ENCODE measurements around the gene ORAI3.

The ORAI3 gene

DNA sequence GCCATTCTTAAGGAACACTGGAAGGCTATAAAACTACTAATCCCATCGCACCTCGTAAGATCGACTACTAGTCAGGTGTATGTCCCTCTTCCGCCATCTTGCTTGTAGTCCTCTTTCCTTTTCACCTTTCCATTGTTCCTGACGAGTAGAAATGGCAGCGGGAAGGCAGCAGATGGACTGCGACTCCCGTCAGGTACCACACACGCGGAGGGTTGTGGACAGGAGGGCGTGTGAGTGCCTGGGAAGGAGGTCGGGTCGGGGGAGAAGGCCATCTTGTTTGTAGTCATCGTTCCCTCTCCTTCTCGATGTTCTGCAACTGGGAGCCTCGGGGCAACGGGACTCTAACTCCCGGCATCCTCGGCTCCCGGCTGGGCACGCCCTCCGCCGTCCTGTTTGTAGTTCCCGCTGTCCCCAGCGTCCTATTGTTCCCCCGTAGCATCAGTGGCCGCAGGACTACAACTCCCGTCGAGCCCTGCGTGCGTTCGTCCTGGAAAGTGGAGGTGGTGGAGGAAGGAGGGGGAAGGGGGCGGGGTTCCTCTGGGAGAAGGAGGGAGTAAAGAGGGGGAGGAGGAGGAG, 25.8 kb upstream of the ORAI3 start:
- Histone ChIP-seq H3K4me1 (peaks cover 74% of the 10 kb centered on the region), H3K9ac (peak overlapping the region; percentile 95), H3K27ac (peak overlapping the region; percentile 98), H3K27me3 (no peaks in the 10 kb centered on the region), H3K36me3 (peaks cover 16% of the 10 kb centered on the region), H3K4me3 (peak overlapping the region; percentile 95), H3K9me3 (no peaks in the 10 kb centered on the region), H3K4me2 (peak overlapping the region; percentile 62; the same call in 1 of the 2 replicates), H4K20me1 (peaks cover 30% of the 10 kb centered on the region)
- no peak for TF ChIP-seq Cebpa-rat (IDR thresholded peaks at IDR 0.05)

DNA sequence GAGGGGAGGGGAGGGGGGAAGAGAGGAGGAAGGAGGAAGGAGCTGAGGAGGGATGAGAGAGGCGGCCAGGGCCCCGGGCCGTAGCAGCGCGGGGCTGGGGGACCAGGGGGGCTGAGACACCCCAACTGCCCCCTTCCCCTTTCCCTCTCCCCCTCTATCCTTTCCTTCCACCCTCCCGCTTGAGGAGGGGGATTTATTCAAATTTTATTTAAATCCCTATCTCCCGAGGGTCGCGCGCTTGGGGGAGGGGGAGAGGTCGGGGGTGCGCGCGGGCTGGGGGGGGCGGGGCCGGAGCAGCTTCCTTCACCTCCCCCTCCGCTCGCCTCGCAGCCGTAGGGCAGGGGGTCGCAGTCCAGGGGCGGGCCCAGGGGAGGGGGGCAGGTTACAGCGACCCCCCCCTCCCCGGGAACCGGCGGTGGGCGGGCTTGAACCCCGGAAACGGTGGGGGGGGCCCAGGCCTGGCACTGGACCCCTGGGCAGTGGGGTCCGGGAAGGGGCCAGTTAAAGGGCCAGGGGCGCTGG, 25.3 kb upstream of the ORAI3 start, which contains the start of gene FBXL19:
Gene FBXL19, plus strand, starts transcription at position 19 of the 522 bp plus-strand sequence. CDS start 2,183 bp downstream, outside the sequence.
- peaks cover 21% of the 10 kb centered on the region for H3K36me3 ChIP-seq
- H3K9me3 ChIP-seq = no peaks in the 10 kb centered on the region
- H4K20me1 ChIP-seq = peaks cover 30% of the 10 kb centered on the region
- H3K4me3 ChIP-seq = peak within 1 kb of the TSS; percentile 95
- H3K9ac ChIP-seq = peak within 1 kb of the TSS; percentile 95
- H3K4me1 ChIP-seq = peaks cover 71% of the 10 kb centered on the region
- no peak for TF ChIP-seq Cebpa-rat (IDR thresholded peaks at IDR 0.05)
- H3K27me3 ChIP-seq = no peaks in the 10 kb centered on the region
- H3K4me2 ChIP-seq = peak within 1 kb of the TSS; percentile 99
- H3K27ac ChIP-seq = peak within 1 kb of the TSS; percentile 98

DNA sequence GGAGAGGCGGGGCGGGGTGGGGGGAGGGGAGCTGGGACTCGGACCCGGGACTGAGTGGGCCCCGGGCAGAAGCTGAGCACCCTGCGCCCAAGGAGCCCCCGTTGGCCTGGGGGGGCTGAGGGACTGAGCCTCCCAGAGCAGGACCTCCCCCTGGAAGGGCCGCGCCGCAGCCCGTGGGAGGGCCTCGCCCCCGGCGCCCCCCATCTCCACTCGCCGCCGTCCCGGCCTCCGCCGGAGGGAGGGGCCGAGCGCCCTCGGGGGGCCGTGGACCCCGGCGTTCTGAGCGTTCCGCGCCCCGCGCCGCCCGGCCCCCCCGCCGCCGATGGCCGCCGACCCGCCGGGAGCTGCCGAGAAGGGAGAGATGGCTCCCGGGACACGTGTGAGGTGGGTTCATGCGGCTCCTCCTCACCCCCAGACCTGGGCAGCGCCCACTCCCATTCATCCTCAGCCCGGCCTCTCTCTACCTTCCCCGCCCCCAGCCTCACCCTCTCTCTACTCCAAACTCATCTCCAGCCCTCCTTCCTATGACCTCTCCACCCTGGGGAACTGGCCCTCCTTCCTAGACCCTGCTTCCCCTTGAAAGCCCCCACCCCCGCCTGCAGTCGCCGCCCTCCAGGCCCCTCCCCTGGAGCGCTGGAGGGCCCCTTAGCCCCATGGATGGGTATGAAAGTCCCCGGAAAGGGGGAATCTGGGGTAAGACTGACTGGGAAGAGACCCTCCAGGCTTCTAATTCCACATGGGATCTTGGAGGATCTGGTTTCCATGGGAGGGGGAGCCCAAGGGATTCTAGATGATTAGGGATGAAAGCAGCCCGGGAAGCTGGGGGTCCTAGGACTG, 24.6 kb upstream of the ORAI3 start:
- Histone ChIP-seq H3K9me3 (no peaks in the 10 kb centered on the region), H3K4me1 (peaks cover 66% of the 10 kb centered on the region), H3K4me2 (peak overlapping the region; percentile 99), H3K4me3 (peak overlapping the region; percentile 95), H3K9ac (peak overlapping the region; percentile 95), H4K20me1 (peaks cover 30% of the 10 kb centered on the region), H3K36me3 (peaks cover 28% of the 10 kb centered on the region), H3K27me3 (no peaks in the 10 kb centered on the region), H3K27ac (peak overlapping the region; percentile 97)
- no peak for TF ChIP-seq Cebpa-rat (IDR thresholded peaks at IDR 0.05)

DNA sequence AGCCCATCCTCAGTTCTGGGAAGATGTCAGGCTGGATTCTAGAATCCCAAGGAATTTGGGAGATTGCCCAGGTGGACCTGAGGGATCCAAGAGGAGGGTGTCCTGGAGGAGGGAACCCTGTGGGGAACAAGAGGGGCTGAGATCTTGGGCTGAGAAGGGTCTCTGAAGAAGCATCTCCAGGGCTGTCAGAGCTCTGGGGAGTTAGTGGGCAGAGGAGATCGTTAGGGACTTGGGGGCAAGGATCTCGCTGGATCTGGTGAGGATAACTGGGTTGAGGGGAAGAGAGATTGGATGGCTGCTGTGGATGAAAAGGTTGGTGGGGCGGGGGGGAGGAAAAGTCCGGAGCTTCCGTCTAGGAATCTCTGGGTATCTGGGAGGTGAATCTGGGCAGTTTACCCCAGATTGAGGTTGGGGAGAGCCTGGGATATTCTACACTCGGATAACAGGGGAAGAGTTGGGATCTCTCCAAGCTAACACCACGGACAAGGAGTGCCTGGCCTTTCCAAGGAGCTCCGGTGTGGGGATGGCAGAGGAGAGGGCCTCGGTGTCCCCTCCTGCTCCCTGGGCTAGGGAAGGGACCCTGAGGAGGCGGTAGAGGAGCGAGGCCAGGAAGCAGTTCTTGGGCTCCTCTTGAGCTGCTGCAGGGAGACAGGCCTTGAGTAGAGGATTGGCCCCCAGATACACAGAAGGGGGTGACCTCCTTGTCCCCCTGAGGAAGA, 23.8 kb upstream of the ORAI3 start:
- H3K27ac ChIP-seq = peak overlapping the region; percentile 97

DNA sequence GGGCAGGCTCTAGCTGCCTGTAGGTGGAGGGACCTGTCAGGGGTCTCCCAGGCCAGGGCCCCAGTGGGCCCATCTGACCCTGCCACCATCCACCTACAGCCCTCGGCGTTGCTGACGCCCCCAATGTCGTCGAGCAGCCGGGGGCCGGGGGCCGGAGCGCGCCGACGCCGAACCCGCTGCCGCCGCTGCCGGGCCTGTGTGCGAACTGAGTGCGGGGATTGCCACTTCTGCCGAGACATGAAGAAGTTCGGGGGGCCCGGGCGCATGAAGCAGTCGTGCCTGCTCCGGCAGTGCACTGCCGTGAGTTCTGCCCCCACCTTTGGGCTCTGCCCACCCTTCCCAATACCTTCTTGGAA, 23.3 kb upstream of the ORAI3 start:
- Histone ChIP-seq H3K4me1 (peaks cover 52% of the 10 kb centered on the region), H3K9me3 (no peaks in the 10 kb centered on the region), H3K27ac (peak overlapping the region; percentile 97), H3K9ac (peak overlapping the region; percentile 95), H3K36me3 (peaks cover 41% of the 10 kb centered on the region), H3K4me3 (peak overlapping the region; percentile 95), H3K27me3 (no peaks in the 10 kb centered on the region), H4K20me1 (peaks cover 30% of the 10 kb centered on the region), H3K4me2 (peak overlapping the region; percentile 99)
- TF ChIP-seq Cebpa-rat (IDR thresholded peaks at IDR 0.05) = no peak

More for the DNA sequence above, 23.8 kb upstream of the ORAI3 start:
- H3K9ac ChIP-seq = peak overlapping the region; percentile 95
- peak overlapping the region; percentile 95 for H3K4me3 ChIP-seq
- no peaks in the 10 kb centered on the region for H3K27me3 ChIP-seq
- no peaks in the 10 kb centered on the region for H3K9me3 ChIP-seq
- H3K36me3 ChIP-seq = peaks cover 36% of the 10 kb centered on the region
- TF ChIP-seq Cebpa-rat (IDR thresholded peaks at IDR 0.05) = no peak
- peak overlapping the region; percentile 99 for H3K4me2 ChIP-seq
- H3K4me1 ChIP-seq = peaks cover 58% of the 10 kb centered on the region
- peaks cover 30% of the 10 kb centered on the region for H4K20me1 ChIP-seq

DNA sequence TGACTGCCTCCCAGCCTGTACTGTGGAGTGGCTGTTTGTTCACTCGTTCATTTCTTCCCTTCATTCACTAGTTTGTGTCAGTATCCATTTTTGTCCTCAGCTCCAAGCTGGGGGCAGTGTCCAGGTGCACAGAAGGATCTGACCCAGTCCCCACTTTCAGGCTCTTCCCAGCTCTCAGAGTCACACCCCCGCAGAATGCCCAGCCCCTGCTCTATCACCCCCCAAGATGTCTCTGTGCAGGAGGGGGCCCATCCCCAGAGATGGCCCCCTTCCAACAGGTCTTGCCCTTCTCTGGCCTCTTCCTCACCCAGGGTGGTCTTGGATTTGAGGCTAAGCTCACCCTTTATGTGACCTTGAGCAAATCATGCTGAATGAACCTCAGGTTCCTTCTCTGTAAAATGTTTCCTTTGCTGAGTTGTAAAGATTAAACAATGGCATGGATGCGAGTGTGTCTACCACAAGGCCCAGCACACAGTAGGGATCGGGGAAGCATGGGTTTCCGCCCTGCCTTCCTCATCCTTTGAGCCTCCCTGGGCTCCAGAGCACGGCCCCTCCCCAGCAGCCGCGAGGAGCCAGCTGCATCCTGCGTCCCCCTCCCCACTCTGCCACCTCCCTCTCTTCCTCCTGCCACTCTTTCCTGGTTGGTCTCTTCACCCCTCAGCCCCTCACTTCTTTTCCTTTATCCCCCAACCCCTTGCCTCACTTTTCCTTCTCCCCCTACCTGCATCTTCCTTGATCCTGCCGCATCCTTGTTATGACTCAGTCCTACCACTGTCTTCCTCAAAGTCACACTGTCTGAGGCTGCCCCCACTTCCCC, 22.7 kb upstream of the ORAI3 start:
- peak overlapping the region; percentile 97 for H3K27ac ChIP-seq
- H3K36me3 ChIP-seq = peaks cover 47% of the 10 kb centered on the region
- H3K9ac ChIP-seq = peak overlapping the region; percentile 95
- no peaks in the 10 kb centered on the region for H3K9me3 ChIP-seq
- no peak for TF ChIP-seq Cebpa-rat (IDR thresholded peaks at IDR 0.05)
- H3K27me3 ChIP-seq = no peaks in the 10 kb centered on the region
- H3K4me3 ChIP-seq = peak overlapping the region; percentile 95
- peaks cover 30% of the 10 kb centered on the region for H4K20me1 ChIP-seq
- H3K4me2 ChIP-seq = peak overlapping the region; percentile 99
- H3K4me1 ChIP-seq = peaks cover 47% of the 10 kb centered on the region

DNA sequence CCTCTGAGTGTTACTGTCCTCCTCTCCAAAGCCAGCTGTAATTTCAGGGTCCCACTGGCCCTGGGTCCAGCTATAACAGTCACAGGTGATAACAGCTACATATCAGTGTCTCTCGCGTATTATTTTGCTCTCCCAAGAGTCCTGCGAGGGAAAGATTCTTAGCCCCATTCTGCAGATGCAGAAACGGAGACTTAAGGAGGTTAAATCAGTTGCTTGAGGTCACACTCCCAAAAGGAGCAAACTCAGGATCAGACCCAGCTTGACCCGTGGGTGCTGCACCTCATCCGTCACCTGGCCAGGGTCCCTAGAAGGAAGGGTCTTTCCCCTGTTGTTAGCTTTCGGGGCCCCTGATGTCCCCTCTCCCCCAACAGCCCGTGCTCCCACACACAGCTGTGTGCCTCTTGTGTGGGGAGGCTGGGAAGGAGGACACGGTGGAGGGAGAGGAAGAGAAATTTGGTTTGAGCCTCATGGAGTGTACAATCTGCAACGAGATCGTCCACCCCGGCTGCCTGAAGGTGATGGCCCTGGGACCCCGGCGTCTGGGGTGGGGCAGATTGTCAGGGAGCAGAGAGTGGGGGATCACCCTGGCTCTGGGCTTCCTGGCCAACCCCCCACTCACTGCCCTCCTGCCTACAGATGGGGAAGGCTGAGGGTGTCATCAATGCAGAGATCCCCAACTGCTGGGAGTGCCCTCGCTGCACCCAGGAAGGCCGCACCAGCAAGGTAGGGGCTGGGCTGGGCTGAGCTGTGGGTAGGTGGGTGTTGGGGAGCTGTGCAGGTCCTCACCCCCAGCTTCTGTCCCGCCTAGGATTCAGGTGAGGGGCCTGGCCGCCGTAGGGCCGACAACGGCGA, 21.7 kb upstream of the ORAI3 start:
- Histone ChIP-seq H4K20me1 (peaks cover 30% of the 10 kb centered on the region), H3K4me3 (peak overlapping the region; percentile 95), H3K4me2 (peak overlapping the region; percentile 99), H3K36me3 (peaks cover 57% of the 10 kb centered on the region), H3K27me3 (no peaks in the 10 kb centered on the region), H3K9ac (peak overlapping the region; percentile 95), H3K27ac (peak overlapping the region; percentile 97), H3K4me1 (peaks cover 38% of the 10 kb centered on the region), H3K9me3 (no peaks in the 10 kb centered on the region)
- no peak for TF ChIP-seq Cebpa-rat (IDR thresholded peaks at IDR 0.05)

DNA sequence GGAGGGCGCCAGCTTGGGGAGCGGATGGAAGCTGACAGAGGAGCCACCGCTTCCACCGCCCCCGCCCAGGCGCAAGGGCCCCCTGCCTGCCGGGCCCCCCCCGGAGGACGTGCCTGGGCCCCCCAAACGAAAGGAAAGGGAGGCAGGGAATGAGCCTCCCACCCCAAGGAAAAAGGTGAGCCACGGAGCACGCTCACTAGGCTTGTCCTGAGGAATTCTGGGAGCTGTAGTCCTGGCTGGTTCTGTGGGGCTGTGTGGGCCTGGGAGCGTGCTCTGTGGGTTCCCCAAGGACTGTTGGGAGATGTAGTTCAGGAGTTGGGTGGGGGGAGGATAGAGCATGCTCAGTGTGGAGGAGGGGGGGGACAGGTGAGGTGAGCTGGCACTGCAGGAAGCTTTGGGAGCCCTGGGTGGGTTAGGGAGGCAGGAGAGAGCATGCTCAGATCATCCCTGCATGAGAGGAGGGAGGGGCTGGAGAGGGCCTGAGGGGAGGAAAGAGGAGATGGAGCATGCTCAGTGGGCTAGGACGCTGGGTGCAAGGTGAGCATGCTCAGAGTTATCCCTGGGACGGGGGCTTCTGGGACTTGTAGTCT, 21.0 kb upstream of the ORAI3 start:
- Histone ChIP-seq H3K4me2 (peak overlapping the region; percentile 99), H3K4me1 (peaks cover 38% of the 10 kb centered on the region), H3K27me3 (no peaks in the 10 kb centered on the region), H3K36me3 (peaks cover 64% of the 10 kb centered on the region), H3K9me3 (no peaks in the 10 kb centered on the region), H3K27ac (peak overlapping the region; percentile 97), H3K4me3 (no peak overlapping the region), H3K9ac (peak overlapping the region; percentile 95), H4K20me1 (peaks cover 30% of the 10 kb centered on the region)
- no peak for TF ChIP-seq Cebpa-rat (IDR thresholded peaks at IDR 0.05)

All from BLaER1 (cell line).